Neural cell (in vitro differentiated cells): ENCODE measurements around the gene RNF157. TPM values are rescaled to one million over a fixed set of nuclear protein-coding genes. Genes with fewer than 3 reads are reported as not detected.

ENCODE experiments used
- H2AFZ ChIP-seq: fragments of 200-600, 300-800 bp; sonication (generic), shearing (Covaris generic); 2 replicates; pipeline ENCODE4 v1.6.0; 2014; ENCODE audit warnings: low read depth, mild to moderate bottlenecking, antibody characterized with exemption, low read length, moderate library complexity
- H3F3A ChIP-seq: fragments of 200-600 bp; shearing (Covaris generic); 2 replicates; pipeline ENCODE4 v1.6.1; 2016; ENCODE audit warnings: mild to moderate bottlenecking, moderate library complexity, mixed read lengths, antibody characterized with exemption, low read length; ENCODE audit not compliant: insufficient read depth, poor library complexity, severe bottlenecking
- H3K27ac ChIP-seq: fragments of 200-600, 300-800 bp; sonication (generic), shearing (Covaris generic); 2 replicates; pipeline ENCODE4 v1.5.1; 2014; ENCODE audit warnings: mild to moderate bottlenecking, low read length, moderate library complexity
- H3K27me3 ChIP-seq: fragments of 300-800, 200-600 bp; sonication (generic), shearing (Covaris generic); 2 replicates; pipeline ENCODE4 v1.6.0; 2014; ENCODE audit warnings: mild to moderate bottlenecking, low read depth, low read length, moderate library complexity; ENCODE audit not compliant: insufficient read depth
- H3K36me3 ChIP-seq: fragments of 300-800, 200-600 bp; sonication (generic), shearing (Covaris generic); 2 replicates; pipeline ENCODE4 v1.5.1; 2014; ENCODE audit warnings: mild to moderate bottlenecking, antibody characterized with exemption, low read length, moderate library complexity; ENCODE audit not compliant: insufficient read depth
- H3K4me2 ChIP-seq: fragments of 300-800, 200-600 bp; sonication (generic), shearing (Covaris generic); 2 replicates; pipeline ENCODE4 v1.6.0; 2014; ENCODE audit warnings: mild to moderate bottlenecking, low read length
- H3K4me3 ChIP-seq: fragments of 300-800, 200-600 bp; sonication (generic), shearing (Covaris generic); 2 replicates; pipeline ENCODE4 v1.5.1; 2014; ENCODE audit warnings: mild to moderate bottlenecking, low read length, moderate library complexity
- H3K79me2 ChIP-seq: fragments of 200-600 bp; shearing (Covaris generic); replicated peaks from 2 replicates; pipeline ENCODE4 v1.6.0; 2014; ENCODE audit warnings: mild to moderate bottlenecking, low read length, moderate library complexity; ENCODE audit not compliant: insufficient read depth
- H3K9ac ChIP-seq: fragments of 300-800, 200-600 bp; sonication (generic), shearing (Covaris generic); 2 replicates; pipeline ENCODE4 v1.6.1; 2016; ENCODE audit warnings: mild to moderate bottlenecking, low read length, mixed read lengths
- H3K9me2 ChIP-seq: fragments of 200-600 bp; shearing (Covaris generic); 2 replicates; pipeline ENCODE4 v1.6.1; 2016; ENCODE audit warnings: mild to moderate bottlenecking, low read length, mixed read lengths; ENCODE audit not compliant: insufficient read depth
- H3K9me3 ChIP-seq: fragments of 200-600, 300-800 bp; sonication (generic), shearing (Covaris generic); 2 replicates; pipeline ENCODE4 v1.6.1; 2016; ENCODE audit warnings: mild to moderate bottlenecking, mixed run types, low read length, moderate library complexity, mixed read lengths
- H4K20me1 ChIP-seq: fragments of 200-600 bp; shearing (Covaris generic); 2 replicates; pipeline ENCODE4 v1.6.1; 2016; ENCODE audit warnings: mild to moderate bottlenecking, mixed run types; ENCODE audit not compliant: insufficient read depth
- EP300 ChIP-seq: fragments of 450-650 bp; conservative IDR thresholded peaks from 2 replicates; pipeline ENCODE4 v1.6.1; 2014; ENCODE audit warnings: antibody characterized with exemption, mild to moderate bottlenecking, moderate library complexity; ENCODE audit not compliant: poor library complexity, severe bottlenecking
- EZH2 ChIP-seq: fragments of 200-600, 300-800 bp; shearing (Covaris generic), sonication (generic); IDR thresholded peaks from 2 replicates; pipeline ENCODE4 v1.6.1; 2014; ENCODE audit warnings: antibody characterized with exemption, low read length, borderline replicate concordance, mild to moderate bottlenecking; ENCODE audit not compliant: insufficient read depth, poor library complexity, severe bottlenecking
- MXI1 ChIP-seq: fragments of 450-650 bp; conservative IDR thresholded peaks from 2 replicates; pipeline ENCODE4 v1.6.1; 2014; ENCODE audit warnings: antibody characterized with exemption, mild to moderate bottlenecking; ENCODE audit not compliant: poor library complexity, severe bottlenecking
- POLR2AphosphoS5 ChIP-seq: IDR thresholded peaks from 2 replicates; pipeline ENCODE4 v1.6.1; 2012
- RAD21 ChIP-seq: fragments of 450-650 bp; conservative IDR thresholded peaks from 2 replicates; pipeline ENCODE4 v1.6.1; 2014; ENCODE audit warnings: antibody characterized with exemption, mild to moderate bottlenecking, moderate library complexity
- SMC3 ChIP-seq: fragments of 450-650 bp; conservative IDR thresholded peaks from 2 replicates; pipeline ENCODE4 v1.6.1; 2014; ENCODE audit warnings: antibody characterized with exemption, mild to moderate bottlenecking, moderate library complexity; ENCODE audit not compliant: poor library complexity
- TAF1 ChIP-seq: IDR thresholded peaks from 2 replicates; pipeline ENCODE4 v1.6.1; 2012; ENCODE audit warnings: low read depth
- polyA plus RNA-seq: library from polyadenylated mRNA; depleted of rRNA; stranded (reverse); fragments of >200 nt; gene quantifications from 2 replicates; pipeline ENCODE4 v1.2.3, GENCODE V29; 2014
- TF ChIP-seq, protein P1 (sequence below): fragments of 450-650 bp; IDR thresholded peaks from 2 replicates; pipeline ENCODE4 v1.5.1; 2014; ENCODE audit warnings: antibody characterized with exemption, mild to moderate bottlenecking, moderate library complexity; ENCODE audit not compliant: poor library complexity, severe bottlenecking
- TF ChIP-seq, protein P2 (sequence below): IDR thresholded peaks from 2 replicates; pipeline ENCODE4 v1.6.1; 2012; ENCODE audit warnings: borderline replicate concordance

The RNF157 gene
- polyA plus RNA-seq, 1 donor from 2014 or later = 15.9 TPM

DNA sequence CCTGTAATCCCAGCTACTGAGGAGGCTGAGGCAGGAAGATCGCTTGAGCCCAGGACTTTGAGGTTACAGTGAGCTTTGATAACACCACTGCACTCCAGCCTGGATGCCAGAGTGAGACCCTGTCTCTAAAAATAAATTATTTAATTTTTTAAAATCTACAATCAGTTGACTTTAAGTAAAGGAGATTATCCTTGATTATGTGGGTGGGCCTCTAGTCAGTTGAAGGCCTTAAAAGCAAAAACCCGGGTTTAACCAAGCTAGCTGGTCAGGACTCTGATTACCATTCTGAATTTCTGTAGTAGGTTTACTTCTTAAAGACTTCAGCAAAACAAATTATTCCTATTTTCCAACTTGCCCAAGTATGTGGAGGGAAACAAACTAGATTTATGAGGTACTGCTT, 4.4 kb downstream of the RNF157 start:
- H3K36me3 ChIP-seq = no peaks in the 10 kb centered on the region
- H3K27ac ChIP-seq = no peak overlapping the region
- H3K27me3 ChIP-seq = no peaks in the 10 kb centered on the region
- H3K79me2 ChIP-seq = peaks cover 25% of the 10 kb centered on the region
- no peak overlapping the region for H2AFZ ChIP-seq
- H3F3A ChIP-seq = no peaks in the 10 kb centered on the region
- TF ChIP-seq TAF1 = no peak
- TF ChIP-seq POLR2AphosphoS5 = no peak
- TF ChIP-seq, protein P1, sequence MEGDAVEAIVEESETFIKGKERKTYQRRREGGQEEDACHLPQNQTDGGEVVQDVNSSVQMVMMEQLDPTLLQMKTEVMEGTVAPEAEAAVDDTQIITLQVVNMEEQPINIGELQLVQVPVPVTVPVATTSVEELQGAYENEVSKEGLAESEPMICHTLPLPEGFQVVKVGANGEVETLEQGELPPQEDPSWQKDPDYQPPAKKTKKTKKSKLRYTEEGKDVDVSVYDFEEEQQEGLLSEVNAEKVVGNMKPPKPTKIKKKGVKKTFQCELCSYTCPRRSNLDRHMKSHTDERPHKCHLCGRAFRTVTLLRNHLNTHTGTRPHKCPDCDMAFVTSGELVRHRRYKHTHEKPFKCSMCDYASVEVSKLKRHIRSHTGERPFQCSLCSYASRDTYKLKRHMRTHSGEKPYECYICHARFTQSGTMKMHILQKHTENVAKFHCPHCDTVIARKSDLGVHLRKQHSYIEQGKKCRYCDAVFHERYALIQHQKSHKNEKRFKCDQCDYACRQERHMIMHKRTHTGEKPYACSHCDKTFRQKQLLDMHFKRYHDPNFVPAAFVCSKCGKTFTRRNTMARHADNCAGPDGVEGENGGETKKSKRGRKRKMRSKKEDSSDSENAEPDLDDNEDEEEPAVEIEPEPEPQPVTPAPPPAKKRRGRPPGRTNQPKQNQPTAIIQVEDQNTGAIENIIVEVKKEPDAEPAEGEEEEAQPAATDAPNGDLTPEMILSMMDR = no peak
- no peak for TF ChIP-seq EP300
- TF ChIP-seq EZH2 = no peak
- no peak for TF ChIP-seq SMC3
- no peak for TF ChIP-seq MXI1
- no peak for TF ChIP-seq RAD21
- TF ChIP-seq, protein P2, sequence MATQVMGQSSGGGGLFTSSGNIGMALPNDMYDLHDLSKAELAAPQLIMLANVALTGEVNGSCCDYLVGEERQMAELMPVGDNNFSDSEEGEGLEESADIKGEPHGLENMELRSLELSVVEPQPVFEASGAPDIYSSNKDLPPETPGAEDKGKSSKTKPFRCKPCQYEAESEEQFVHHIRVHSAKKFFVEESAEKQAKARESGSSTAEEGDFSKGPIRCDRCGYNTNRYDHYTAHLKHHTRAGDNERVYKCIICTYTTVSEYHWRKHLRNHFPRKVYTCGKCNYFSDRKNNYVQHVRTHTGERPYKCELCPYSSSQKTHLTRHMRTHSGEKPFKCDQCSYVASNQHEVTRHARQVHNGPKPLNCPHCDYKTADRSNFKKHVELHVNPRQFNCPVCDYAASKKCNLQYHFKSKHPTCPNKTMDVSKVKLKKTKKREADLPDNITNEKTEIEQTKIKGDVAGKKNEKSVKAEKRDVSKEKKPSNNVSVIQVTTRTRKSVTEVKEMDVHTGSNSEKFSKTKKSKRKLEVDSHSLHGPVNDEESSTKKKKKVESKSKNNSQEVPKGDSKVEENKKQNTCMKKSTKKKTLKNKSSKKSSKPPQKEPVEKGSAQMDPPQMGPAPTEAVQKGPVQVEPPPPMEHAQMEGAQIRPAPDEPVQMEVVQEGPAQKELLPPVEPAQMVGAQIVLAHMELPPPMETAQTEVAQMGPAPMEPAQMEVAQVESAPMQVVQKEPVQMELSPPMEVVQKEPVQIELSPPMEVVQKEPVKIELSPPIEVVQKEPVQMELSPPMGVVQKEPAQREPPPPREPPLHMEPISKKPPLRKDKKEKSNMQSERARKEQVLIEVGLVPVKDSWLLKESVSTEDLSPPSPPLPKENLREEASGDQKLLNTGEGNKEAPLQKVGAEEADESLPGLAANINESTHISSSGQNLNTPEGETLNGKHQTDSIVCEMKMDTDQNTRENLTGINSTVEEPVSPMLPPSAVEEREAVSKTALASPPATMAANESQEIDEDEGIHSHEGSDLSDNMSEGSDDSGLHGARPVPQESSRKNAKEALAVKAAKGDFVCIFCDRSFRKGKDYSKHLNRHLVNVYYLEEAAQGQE = no peak
- no peaks in the 10 kb centered on the region for H3K9me3 ChIP-seq
- H3K4me2 ChIP-seq = no peak overlapping the region
- H4K20me1 ChIP-seq = no peaks in the 10 kb centered on the region
- H3K9ac ChIP-seq = no peak overlapping the region
- H3K9me2 ChIP-seq = no peaks in the 10 kb centered on the region
- no peak overlapping the region for H3K4me3 ChIP-seq

DNA sequence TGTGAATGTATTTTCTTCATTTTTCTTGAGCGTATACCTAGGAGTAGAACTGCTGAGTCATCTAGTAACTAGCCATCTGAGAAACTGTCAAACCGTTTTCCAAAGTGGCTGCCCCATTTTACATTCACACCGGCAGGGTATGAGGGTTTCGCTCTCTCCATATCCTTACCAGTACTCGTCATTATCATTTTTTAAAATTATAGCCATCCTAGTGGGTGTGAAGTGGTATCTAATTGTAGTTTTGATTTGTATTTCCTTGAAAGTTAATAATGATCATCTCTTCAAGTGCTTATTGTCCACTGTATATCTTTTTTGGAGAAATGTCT, 6.0 kb downstream of the RNF157 start:
- no peaks in the 10 kb centered on the region for H3K9me3 ChIP-seq
- no peaks in the 10 kb centered on the region for H3K27me3 ChIP-seq
- no peak overlapping the region for H3K27ac ChIP-seq
- no peak overlapping the region for H2AFZ ChIP-seq
- no peaks in the 10 kb centered on the region for H3K36me3 ChIP-seq
- H3F3A ChIP-seq = no peaks in the 10 kb centered on the region
- no peak overlapping the region for H3K9ac ChIP-seq
- H3K4me3 ChIP-seq = no peak overlapping the region
- H3K4me2 ChIP-seq = no peak overlapping the region
- H3K9me2 ChIP-seq = no peaks in the 10 kb centered on the region
- no peaks in the 10 kb centered on the region for H4K20me1 ChIP-seq
- H3K79me2 ChIP-seq = peaks cover 25% of the 10 kb centered on the region
- TF ChIP-seq MXI1 = no peak
- no peak for TF ChIP-seq SMC3
- no peak for TF ChIP-seq EP300
- no peak for TF ChIP-seq POLR2AphosphoS5
- TF ChIP-seq, protein P2 = no peak
- no peak for TF ChIP-seq EZH2
- TF ChIP-seq RAD21 = no peak
- TF ChIP-seq, protein P1 = no peak
- no peak for TF ChIP-seq TAF1
